Endothelial cell of umbilical vein (primary cell): Measurements from ENCODE around the gene MAP2K7. TPM values are rescaled to one million over a fixed set of nuclear protein-coding genes. Genes with fewer than 3 reads are reported as not detected.

ENCODE experiments used
- BruUV-seq: library from RNA; stranded (reverse); fragments of 400-500 nt; replicated peaks from 2 replicates; lab custom pipeline; 2021; lab: Mats Ljungman, UMichigan
- CTCF ChIA-PET: fragments of 300-600, 350-600 bp; sonication (Branson Sonifier 250); formaldehyde crosslinking; loops from one replicate; lab custom pipeline; 2021; ENCODE audit warnings: antibody characterized with exemption, inconsistent platforms; lab: Charles Lee
- POLR2A ChIA-PET: fragments of 300-600, 350-600 bp; sonication (Branson Sonifier 250); formaldehyde crosslinking; loops from one replicate; lab custom pipeline; 2021; ENCODE audit warnings: antibody characterized with exemption, inconsistent platforms; lab: Charles Lee
- DNase-seq: peaks from one replicate; pipeline ENCODE4 v3.0.0-alpha.2; 2011; ENCODE audit warnings: low read depth, low spot score
- FAIRE-seq: peaks from 2 replicates; lab custom pipeline; 2011; peaks lifted over from hg19 to GRCh38; lab: Jason Lieb, UNC
- H2AFZ ChIP-seq: 2 replicates; pipeline ENCODE4 v1.6.0; 2012; ENCODE audit warnings: low read depth, low read length, control low read depth, inconsistent platforms
- H3K27ac ChIP-seq: 2 replicates; pipeline ENCODE4 v1.5.1; 2011; ENCODE audit warnings: low read depth, mild to moderate bottlenecking, control low read depth, low read length, moderate library complexity; ENCODE audit not compliant: insufficient read depth
- H3K27me3 ChIP-seq, 2 experiments: 2 replicates each; pipeline versions ENCODE4 v1.6.0 to v1.6.1; 2011; ENCODE audit warnings: low read length in 2 of 2, mixed read lengths in 1 of 2; ENCODE audit not compliant: control insufficient read depth in 2 of 2, insufficient read depth in 2 of 2
- H3K36me3 ChIP-seq, 2 experiments: 2 replicates in 1 of 2; 3 replicates in 1 of 2; pipeline ENCODE4 v1.5.1; 2011; ENCODE audit warnings: low read length in 2 of 2, mild to moderate bottlenecking in 1 of 2, moderate library complexity in 1 of 2; ENCODE audit not compliant: control insufficient read depth in 2 of 2, insufficient read depth in 2 of 2; ENCODE audit errors: extremely low read depth in 1 of 2
- H3K4me1 ChIP-seq: 3 replicates; pipeline ENCODE4 v1.5.1; 2011; ENCODE audit warnings: mild to moderate bottlenecking, low read length; ENCODE audit not compliant: control insufficient read depth, insufficient read depth; ENCODE audit errors: extremely low read depth
- H3K4me2 ChIP-seq: 2 replicates; pipeline ENCODE4 v1.6.1; 2011; ENCODE audit warnings: low read length, control low read depth, mixed read lengths; ENCODE audit not compliant: insufficient read depth
- H3K4me3 ChIP-seq, 3 experiments: fragments of 200-600 bp in 1 of 3; sonication (generic), shearing (Covaris generic) in 1 of 3; replicated peaks in 1 of 3; 2 replicates each; pipeline ENCODE4 v1.5.1; 2011 to 2016; ENCODE audit warnings: control low read depth in 3 of 3, low read length in 3 of 3, mild to moderate bottlenecking in 2 of 3, inconsistent platforms in 1 of 3, low read depth in 1 of 3, moderate library complexity in 1 of 3; ENCODE audit not compliant: insufficient read depth in 1 of 3
- H3K79me2 ChIP-seq: 2 replicates; pipeline ENCODE4 v1.6.0; 2012; ENCODE audit warnings: low read length, inconsistent platforms; ENCODE audit not compliant: control insufficient read depth, insufficient read depth
- H3K9ac ChIP-seq: replicated peaks from 2 replicates; pipeline ENCODE3; 2011; ENCODE audit warnings: low read length, control low read depth; ENCODE audit not compliant: insufficient read depth; ENCODE audit errors: extremely low read depth
- H3K9me1 ChIP-seq: replicated peaks from 3 replicates; pipeline ENCODE4 v1.6.0; 2011; ENCODE audit warnings: mild to moderate bottlenecking, low read length; ENCODE audit not compliant: control insufficient read depth, insufficient read depth; ENCODE audit errors: extremely low read depth
- H3K9me3 ChIP-seq: replicated peaks from 2 replicates; pipeline ENCODE4 v1.5.1; 2012; ENCODE audit warnings: low read length, inconsistent platforms; ENCODE audit not compliant: control insufficient read depth, insufficient read depth
- H4K20me1 ChIP-seq: replicated peaks from 2 replicates; pipeline ENCODE3; 2011; ENCODE audit warnings: mild to moderate bottlenecking, low read length; ENCODE audit not compliant: control insufficient read depth, insufficient read depth; ENCODE audit errors: extremely low read depth
- EZH2 ChIP-seq: IDR thresholded peaks from 2 replicates; pipeline ENCODE4 v1.6.1; 2012; ENCODE audit warnings: borderline replicate concordance, low read depth, mild to moderate bottlenecking, moderate library complexity, low read length, inconsistent platforms; ENCODE audit not compliant: severe bottlenecking
- FOS ChIP-seq: IDR thresholded peaks from 2 replicates; pipeline ENCODE4 v1.6.1; 2011; ENCODE audit warnings: mild to moderate bottlenecking, low read length, moderate library complexity, borderline replicate concordance; ENCODE audit not compliant: insufficient read depth
- GATA2 ChIP-seq: IDR thresholded peaks from 2 replicates; pipeline ENCODE4 v1.7.0; 2011; ENCODE audit warnings: low read depth, mild to moderate bottlenecking, moderate library complexity, mixed read lengths, low read length; ENCODE audit not compliant: insufficient read length, insufficient read depth
- JUN ChIP-seq: IDR thresholded peaks from 2 replicates; pipeline ENCODE4 v1.6.1; 2011; ENCODE audit warnings: borderline replicate concordance, low read depth; ENCODE audit not compliant: insufficient read length, insufficient read depth
- MAX ChIP-seq: IDR thresholded peaks from 2 replicates; pipeline ENCODE4 v1.6.1; 2011; ENCODE audit not compliant: insufficient read depth, insufficient read length
- MYC ChIP-seq: IDR thresholded peaks from one replicate; pipeline ENCODE4 v1.6.1; 2011; ENCODE audit warnings: mild to moderate bottlenecking, low read depth, low read length
- POLR2A ChIP-seq: IDR thresholded peaks from 2 replicates; pipeline ENCODE4 v1.6.1; 2012; ENCODE audit warnings: low read depth, mild to moderate bottlenecking, control low read depth, low read length
- POLR2AphosphoS5 ChIP-seq: IDR thresholded peaks from 2 replicates; pipeline ENCODE4 v1.6.1; 2012; ENCODE audit warnings: low read depth, mild to moderate bottlenecking, control low read depth, low read length, moderate library complexity; ENCODE audit not compliant: insufficient read depth
- dilution Hi-C: fragments of 300-500 bp; cut with MboI; formaldehyde crosslinking; loops from one replicate; pipeline ENCODE4 v1.15.0; 2019; ENCODE audit warnings: low sequenced_read_pairs; ENCODE audit not compliant: extremely low pct_ligation_motif_present
- intact Hi-C: fragments of 100-400 bp; cut with micrococcal nuclease; formaldehyde crosslinking; loops from one replicate; pipeline ENCODE4 v1.10.0; 2022
- polyA plus RNA-seq, 4 experiments: library from polyadenylated mRNA; depleted of rRNA in 3 of 4; stranded (reverse) in 3 of 4; unstranded in 1 of 4; fragments of >200 nt; gene quantifications; 2 replicates each; pipeline versions ENCODE4 v1.2.1 to v1.2.3, GENCODE V29; 2011 to 2012; ENCODE audit warnings: missing spikeins in 1 of 4
- total RNA-seq: library from RNA; stranded (reverse); gene quantifications from 2 replicates; pipeline ENCODE4 v1.2.3, GENCODE V29; 2021
- TF ChIP-seq, protein P1 (sequence below), 2 donors: IDR thresholded peaks; 1 replicate in 1 of 2; 2 replicates in 1 of 2; pipeline ENCODE4 v1.5.1; 2011; ENCODE audit warnings: low read length in 2 of 2, mild to moderate bottlenecking in 2 of 2, moderate library complexity in 2 of 2, control low read depth in 1 of 2, inconsistent platforms in 1 of 2, low read depth in 1 of 2; ENCODE audit not compliant: insufficient read depth in 1 of 2; ENCODE audit errors: extremely low read depth in 1 of 2

Gene MAP2K7
- total and polyA plus RNA-seq, 2 donors (not counting 3 experiments of a cell fraction or from before 2014, with no cell fraction given): 13.8 to 36.0 TPM

DNA sequence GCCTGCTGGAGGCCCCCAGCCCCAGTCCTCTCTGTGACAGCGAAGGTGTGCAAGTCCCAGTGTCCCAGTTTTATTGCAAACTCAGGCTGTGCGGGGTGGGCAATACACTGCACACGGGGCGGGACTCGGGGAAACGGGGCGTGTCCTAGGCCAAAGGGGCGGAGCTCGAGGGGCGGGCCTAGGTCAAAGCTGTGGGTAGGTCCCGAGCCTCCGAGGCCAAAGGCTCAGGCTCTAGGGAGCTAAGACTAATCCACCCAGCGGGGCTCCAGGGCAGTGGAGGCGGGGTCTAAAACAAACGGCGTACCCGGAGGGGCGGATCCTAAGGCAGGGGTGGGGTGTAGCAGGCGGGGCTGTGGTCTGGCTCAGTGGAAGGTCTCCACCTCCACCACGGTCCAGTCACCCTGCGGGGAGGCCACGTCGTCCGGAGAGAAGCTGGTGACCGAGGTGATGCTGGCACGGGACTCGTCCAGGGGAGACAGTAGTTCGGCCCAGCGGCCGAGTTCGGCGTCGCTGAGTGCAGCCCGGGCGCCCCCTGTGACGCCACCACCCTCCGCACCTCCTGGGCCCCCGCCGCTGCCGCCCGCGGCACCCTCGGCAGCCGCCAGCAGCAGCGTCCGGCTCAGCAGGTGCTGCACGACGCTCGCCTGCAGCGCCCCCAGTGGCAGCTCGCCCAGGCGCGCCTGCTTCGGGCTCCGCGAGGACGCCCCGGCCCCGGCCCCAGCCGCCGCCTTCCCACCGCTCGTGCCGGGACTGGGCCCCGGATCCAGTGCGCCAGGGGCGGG is 34.8 kb upstream of the MAP2K7 start:
- no peak overlapping the region for H3K27ac ChIP-seq
- peak; percentile 65 for DNase-seq
- H3K79me2 ChIP-seq: no peaks in the 10 kb centered on the region
- TF ChIP-seq JUN: no peak
- peak; percentile 40 for TF ChIP-seq EZH2
- TF ChIP-seq MAX: no peak
- TF ChIP-seq POLR2A: no peak
- TF ChIP-seq, protein P1, sequence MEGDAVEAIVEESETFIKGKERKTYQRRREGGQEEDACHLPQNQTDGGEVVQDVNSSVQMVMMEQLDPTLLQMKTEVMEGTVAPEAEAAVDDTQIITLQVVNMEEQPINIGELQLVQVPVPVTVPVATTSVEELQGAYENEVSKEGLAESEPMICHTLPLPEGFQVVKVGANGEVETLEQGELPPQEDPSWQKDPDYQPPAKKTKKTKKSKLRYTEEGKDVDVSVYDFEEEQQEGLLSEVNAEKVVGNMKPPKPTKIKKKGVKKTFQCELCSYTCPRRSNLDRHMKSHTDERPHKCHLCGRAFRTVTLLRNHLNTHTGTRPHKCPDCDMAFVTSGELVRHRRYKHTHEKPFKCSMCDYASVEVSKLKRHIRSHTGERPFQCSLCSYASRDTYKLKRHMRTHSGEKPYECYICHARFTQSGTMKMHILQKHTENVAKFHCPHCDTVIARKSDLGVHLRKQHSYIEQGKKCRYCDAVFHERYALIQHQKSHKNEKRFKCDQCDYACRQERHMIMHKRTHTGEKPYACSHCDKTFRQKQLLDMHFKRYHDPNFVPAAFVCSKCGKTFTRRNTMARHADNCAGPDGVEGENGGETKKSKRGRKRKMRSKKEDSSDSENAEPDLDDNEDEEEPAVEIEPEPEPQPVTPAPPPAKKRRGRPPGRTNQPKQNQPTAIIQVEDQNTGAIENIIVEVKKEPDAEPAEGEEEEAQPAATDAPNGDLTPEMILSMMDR (IDR thresholded peaks at IDR 0.05; ENCODE audit: extremely low read depth in 1 of 2, insufficient read depth in 1 of 2, low read depth in 1 of 2, low read length in 2 of 2): peak; percentile 66 to 84
- no peak for TF ChIP-seq MYC
- TF ChIP-seq FOS: no peak
- no peak for TF ChIP-seq POLR2AphosphoS5
- TF ChIP-seq GATA2: no peak
- ChIA-PET POLR2A (no interaction called here), CTCF (interaction anchor here (0.6 to 2.0 kb wide), 28 partner anchors 9 to 346 kb away, joined by 3 to 27 read pairs (median 6); partner anchors contain the start of genes LRRC8E, MAP2K7, MCOLN1 and SNAPC2)
- no TSS peak for BruUV-seq
- intact Hi-C loops (loop anchor here (1.0 kb wide), 1 partner anchor 34 kb away; the partner anchor contains the start of gene MAP2K7), dilution Hi-C loops (no loop called here)
- H3K4me3 ChIP-seq: peak overlapping the region in 1 of 3 experiments; percentile 14
- no peaks in the 10 kb centered on the region for H3K36me3 ChIP-seq
- no peaks in the 10 kb centered on the region for H3K9me1 ChIP-seq
- H3K9ac ChIP-seq: no peak overlapping the region
- H3K4me2 ChIP-seq: peak overlapping the region; percentile 54
- no peaks in the 10 kb centered on the region for H4K20me1 ChIP-seq
- H3K9me3 ChIP-seq: no peaks in the 10 kb centered on the region
- H3K4me1 ChIP-seq: peaks cover 7% of the 10 kb centered on the region
- H2AFZ ChIP-seq: peak overlapping the region; percentile 87
- peaks cover 21 to 24% of the 10 kb centered on the region in 2 experiments for H3K27me3 ChIP-seq
- FAIRE-seq: peak; percentile 4
